Activated CD4-positive, CD25-positive, alpha-beta regulatory T cell treated with anti-CD3 and anti-CD28 coated beads, Interleukin-2, amount 50 U/mL, for 72 hours (primary cell): ENCODE results near the gene MAN1A2.

Source experiments
- DNase-seq: peaks from one replicate; pipeline ENCODE4 v3.0.0; 2021

Gene MAN1A2

DNA sequence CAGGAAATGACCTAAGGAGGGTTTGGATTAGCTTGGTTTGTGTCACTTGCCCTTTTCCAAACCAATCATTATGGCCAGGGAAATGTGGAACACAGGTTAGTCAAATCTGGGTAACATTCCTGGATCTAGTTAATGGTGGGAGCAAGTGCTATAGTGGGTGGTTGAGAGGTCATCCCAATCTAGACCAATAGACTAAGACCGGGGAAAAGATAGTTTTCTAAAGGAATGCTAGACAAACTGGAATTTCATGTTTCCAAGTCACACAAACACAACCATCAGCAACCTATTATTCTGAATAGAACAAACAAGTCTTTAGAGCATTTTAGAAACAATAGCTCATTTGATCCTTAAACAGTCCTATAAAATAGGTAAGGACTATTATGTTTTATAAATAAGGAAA, 4.3 kb upstream of the MAN1A2 start:
- no peak for DNase-seq

DNA sequence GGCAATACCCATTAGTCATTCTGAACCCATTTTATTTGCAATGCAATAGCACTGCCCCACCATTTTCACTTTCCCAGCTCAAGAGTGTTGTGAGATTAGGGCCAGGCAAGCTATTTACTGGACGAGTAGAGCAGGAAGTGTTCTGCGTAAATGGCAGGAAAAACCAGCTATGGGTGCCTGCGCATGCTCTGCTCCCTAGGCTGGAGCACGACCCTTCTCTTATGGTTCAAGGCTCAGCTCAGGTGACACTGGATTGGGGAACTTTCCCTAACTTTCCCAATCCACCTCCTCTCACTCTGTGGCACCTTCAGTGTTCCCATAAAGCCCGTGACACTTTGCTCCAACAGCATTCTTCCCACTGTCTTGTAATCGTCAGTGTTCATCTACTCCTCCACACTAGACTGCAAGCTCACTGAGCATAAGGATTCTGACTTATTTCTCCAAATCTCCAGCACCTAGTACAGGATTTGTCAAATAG, 3.6 kb upstream of the MAN1A2 start:
- no peak for DNase-seq

DNA sequence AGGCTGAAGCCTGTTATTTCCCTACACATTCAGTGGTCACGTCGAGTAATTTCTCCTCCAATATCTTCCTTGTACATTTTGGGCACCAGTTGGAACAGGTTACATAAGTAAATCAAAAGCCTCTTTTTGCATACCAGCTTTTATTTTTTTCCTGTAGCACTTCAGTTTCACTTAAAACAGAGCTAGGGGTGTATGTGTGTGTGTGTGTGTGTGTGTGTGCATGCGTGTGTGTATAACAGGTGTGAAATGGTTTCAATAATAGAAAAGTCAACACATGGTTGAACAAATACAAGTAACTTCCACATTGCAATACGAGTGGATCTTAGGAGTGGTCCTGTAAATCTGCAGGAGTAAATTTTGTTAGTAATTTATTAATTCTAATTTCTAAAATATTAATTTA, 3.0 kb upstream of the MAN1A2 start:
- no peak for DNase-seq

DNA sequence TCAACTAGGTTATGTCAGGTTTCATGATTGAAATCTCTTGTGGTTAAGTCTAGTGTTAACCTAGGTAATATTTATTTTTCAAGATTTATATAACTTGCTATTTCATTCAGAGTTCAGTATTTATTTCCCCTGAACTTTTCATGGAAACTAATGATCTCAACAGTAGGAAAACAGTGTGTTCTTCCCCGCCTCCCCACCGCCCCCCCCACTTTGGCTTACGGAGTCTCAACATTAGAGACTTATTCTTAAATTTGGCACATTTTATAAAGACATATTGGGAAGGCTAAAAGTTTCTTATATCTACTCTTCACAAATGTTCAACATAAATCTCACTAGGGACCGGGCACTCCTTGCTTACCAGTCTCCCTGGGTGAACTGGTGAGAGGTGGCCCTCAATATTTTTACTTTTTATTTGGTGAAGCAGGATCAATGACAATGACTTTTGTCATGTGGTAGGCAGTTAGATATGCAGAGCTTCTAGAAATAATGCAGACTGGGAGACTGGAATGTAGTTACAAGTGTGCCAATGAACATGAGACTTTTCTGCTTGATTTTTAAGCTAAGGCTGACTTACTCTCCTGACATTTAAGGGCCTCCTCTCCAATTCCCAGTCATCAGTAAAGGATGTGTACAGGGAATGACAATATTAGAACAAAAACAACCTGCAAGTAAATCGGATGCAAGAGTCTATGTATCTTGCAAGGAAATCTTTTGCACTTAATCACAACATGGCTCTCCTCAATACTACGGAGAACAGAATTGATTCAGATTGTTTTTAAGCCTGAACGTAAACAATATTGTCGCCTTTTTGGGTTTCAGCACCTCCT, 1.7 kb upstream of the MAN1A2 start:
- no peak for DNase-seq

DNA sequence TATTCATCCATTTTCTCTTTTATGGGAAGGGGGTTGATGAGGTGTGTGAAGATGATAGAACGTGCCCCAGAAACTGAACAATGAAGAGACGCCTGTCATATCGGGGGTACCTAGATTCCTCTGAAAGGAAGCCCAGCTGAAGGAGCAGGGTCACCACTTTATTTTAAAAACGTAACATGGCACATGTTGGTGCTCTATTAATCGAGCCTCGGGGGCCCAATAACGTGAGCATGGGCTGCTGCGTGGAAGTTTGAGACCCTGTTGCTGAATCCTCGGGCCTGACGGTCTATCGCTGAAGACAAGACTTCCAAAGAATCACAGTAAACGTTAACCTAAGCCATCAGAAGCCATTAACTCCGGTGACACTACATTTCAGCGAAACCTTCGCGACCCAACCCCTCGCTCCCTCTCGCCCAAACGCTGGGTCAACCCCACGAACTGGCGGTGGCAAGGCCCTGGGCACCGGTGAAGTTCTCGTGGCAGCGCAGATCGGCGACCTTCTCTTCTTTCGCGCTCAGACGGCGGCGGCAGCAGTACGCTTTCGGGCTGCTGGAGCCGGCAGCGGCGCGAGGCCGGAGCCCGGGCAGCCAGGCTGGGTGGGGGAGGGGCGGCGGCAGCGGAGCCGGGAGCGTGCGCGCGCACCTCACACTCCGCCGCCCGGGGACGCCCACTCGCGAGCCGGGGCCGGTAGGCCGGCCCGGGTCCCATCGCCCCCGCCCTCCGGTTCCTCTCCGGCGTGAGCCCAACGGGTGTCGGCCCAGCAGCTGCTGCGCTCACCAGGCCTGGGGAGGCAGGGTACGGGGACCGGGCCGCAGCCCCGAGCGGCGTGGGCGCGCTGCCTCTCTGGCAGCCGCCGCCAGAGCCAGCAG, 838 bp upstream of the MAN1A2 start:
- DNase-seq: peak; percentile 87

DNA sequence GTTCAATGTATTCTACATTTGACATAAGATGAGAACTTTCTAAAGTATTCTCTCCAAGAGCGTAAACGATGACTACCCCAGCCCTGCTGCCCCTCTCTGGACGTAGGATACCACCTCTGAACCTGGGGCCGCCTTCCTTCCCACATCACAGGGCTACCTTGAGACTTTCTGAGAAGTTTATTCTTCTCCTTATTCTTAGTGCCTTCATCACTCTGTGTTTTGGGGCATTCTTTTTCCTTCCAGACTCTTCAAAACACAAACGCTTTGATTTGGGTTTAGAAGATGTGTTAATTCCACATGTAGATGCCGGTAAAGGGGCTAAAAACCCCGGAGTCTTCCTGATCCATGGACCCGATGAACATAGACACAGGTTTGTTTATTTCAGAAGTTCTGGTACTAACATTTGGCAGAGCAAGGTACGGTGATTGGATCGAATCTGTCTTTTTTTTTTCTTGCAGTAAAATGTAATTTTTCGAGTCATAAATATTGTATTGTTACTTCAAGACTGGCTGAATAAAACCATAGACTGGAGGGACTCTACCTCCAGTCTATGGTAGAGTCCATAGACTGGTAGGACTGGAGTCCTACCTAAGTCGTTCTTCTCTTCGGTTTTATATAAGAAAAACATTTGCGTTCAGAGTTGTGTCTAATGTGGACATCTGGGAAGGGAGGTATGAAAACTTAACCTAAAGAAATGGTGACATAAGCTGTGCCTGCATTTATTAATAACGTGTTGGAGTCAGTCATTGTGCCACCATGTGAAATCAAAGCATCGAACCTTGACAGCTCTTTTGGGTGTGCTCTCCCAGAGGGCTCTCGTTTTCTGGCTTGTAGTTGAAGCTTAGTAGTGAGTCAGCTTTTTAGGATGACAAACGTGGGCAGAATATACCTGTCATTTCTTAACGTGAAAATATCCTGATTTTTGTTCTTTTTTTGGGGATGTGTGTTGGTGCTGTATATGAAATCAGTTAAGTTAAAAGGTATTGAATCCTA, 1.2 kb downstream of the MAN1A2 start:
- no peak for DNase-seq

DNA sequence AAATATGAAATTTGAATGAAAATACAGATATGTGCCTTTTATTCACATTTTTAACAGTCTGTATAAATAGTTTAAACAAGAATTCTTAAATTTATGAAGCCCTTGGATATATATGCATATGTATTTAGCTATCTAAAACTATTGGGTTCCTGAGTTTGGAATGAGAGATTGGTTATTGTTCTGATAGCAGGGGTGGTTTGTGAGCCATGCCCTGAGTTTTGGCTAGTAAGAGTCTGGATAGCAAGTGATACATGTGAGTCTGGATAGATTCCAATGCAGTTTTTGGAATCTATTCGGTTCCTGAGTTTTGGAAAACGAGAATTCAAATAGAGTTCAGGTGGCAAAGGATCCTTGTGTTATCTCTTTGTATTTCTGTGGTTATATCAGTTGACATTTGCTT, 2.8 kb downstream of the MAN1A2 start:
- DNase-seq: no peak

DNA sequence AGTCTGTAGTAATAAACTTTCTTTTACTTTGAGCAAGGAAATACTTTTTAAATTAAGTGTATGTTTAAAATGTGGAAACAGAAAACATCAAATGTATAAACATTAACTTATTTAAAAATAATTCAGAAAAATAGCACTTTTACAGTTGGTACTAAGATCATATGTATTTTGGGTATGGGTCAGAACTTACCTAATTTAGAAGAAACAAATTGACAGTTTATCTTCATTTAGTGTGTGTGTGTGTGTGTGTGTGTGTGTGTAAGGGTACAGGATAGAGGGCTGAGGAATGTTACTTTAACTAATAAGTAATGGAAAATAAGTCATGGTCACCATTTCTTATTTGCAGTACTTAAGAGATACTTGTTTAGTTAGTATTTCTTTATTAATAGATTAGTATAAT, 3.3 kb downstream of the MAN1A2 start:
- no peak for DNase-seq

DNA sequence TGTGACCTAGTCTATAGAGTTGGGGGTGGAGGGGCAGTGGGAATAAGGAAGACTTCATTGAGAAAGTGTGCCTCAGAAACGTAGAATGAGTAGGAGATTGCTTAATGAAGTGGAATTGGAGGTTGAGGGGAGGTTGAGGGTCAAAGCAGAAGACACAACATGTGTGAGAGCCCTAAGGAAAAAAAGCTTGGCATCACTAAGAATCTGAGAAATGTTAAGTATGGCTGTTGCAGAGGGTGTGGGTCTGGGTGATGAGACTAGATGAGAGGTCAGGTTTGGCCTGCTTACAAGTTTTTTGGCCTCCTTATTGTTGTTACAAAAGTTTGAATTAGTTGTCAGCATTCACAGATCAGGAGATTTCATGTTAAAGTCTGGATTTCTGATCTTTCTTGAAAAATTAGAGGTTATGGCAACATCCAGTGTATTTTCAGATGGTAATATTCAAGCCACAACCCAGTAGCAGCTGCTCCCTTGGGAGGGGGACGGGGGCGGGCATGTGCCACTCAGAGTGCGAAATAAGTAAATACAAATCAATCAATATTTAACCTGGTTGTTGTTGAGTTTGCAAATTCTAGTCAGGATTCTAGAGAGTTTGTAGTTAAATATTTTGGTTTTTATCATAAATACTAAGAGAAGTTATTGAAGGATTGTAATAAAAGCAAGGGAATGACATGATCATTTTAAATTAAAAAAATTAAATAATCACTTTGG, 4.3 kb downstream of the MAN1A2 start:
- no peak for DNase-seq

DNA sequence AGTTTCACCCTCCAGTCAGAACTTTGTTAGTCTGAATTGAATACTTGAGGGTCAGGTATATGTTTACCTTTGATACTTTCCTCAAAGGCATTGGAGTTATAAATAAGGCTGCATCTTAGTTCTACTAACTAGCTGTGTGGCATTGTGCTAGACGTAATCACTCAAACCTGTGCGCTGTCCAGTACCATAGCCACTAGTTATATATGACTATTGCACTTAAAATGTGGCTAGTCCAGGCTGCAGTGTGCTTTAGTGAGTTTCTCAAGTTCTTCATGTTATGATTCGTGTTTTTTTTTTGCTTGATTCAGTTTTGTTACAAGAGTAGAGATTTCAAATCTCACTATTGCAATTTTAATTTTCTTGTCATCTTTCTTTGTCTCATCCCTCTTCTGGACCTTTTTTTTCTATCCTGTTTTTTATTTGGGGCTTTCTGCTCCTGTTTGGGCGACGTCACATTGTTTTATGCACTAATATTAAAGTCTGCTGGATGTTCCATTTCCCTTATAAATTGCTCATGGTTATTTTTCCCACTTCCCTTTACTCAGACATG, 5.7 kb downstream of the MAN1A2 start:
- no peak for DNase-seq

DNA sequence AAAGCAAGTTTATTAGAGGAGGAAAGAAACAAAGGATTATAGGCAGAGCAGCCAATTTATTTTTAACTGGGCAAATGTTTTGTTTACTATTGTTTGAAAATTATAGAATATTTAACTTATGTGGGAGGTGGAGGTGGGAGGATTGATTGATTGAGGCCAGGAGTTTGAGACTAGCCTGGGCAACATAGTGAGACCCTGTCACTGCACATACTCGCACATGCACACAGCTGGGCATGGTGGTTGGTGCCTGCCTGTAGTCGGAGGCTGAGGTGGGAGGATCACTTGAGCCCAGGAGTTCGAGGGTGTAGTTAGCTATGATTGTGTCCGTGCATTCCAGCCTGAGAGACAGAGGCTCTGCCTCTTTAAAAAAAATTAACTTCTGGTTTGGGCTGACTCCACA, 6.7 kb downstream of the MAN1A2 start:
- no peak for DNase-seq

DNA sequence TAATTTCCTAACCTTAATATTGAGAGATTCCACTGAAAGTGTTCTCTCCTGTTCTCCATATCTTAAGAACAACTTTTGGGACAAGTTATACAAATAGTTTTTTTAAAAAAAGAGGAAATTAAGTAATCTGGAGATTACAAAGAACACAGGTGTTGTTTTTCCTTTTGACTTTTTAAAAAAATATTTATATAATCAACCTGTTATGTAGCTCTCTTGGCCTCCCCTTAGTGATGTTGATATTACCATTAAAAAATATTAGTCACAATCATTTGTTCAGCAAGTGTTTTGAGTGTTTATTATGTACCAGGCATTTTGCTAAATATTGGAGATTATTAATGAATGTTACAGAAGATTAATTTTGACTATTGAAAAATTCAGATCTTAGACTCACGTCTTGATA, 8.1 kb downstream of the MAN1A2 start:
- DNase-seq: no peak

DNA sequence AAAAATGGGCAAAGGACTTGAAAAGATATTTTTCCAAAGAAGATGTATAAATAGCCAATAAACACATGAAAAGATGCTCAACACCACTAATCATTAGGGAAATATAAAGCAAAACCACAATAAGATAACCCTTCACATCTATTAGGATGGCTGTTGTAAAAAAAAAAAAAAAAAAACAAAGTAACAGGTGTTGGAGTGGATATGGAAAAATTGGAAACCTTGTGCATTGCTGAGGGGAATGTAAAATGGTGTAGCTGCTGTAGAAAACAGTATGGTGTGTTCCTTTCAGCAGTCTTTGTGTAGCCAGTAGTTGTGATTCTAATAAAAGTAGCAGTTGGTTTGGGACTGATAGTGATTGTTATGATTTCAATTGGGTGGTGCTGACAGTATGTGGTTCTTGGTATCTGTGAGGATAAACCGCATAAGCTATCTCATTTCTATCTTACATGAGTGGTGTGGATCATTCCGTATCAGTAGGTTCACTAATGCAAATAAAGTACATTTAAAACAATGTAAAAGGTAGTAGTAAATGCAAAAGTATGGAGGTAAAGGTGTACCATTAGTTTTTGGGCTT, 19.9 kb downstream of the MAN1A2 start:
- no peak for DNase-seq

DNA sequence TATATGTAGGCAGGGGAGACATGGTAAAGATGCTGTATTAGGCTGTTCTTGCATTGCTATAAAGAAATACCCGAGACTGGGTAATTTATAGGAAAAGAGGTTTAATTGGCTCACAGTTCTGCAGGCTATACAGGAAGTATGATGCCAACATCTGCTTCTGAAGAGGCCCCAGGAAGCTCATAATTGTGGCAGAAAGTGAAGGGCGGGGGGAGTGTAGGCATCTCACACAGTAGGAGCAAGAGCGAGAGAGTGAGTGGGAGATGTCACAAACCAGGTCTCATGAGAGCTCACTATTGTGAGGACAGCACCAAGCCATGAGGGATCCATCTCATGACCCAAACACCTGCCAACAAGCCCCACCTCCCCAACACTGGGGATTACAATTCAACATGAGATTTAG, 21.1 kb downstream of the MAN1A2 start:
- no peak for DNase-seq

DNA sequence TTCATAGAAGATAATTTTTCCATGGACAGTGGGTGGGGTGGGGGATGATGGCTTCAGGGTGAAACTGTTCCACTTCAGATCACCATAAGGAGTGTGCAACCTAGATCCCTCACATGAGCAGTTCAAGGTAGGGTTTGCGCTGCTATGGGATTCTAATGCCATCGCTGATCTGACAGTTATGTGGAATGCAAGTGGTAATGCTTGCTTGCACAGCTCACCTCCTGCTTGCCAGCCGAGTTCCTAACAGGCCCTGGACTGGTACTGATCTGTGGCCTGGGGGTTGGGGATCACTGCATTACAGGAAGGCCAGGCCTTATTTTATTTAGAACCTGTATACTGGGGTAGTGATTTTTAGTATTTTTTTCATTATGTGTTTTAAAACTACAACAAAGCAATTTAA, 22.0 kb downstream of the MAN1A2 start:
- DNase-seq: no peak

DNA sequence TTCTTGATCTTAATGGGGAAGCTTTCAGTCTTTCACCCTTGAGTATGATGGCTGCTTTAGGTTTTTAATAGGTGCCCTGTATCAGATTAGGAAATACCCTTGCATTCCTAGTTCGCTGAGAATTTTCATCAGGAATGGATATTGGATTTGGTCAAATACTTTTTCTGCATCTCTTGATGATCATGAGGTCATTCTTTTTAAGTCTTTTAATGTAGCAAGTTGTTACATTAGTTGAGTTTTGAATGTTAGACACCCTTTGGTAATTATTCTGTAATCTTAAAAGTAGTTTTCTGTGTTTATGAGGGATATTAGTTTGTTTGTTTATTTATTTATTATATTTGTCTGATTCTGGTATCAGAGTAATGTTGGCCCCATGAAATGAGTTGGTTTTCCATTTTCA, 22.5 kb downstream of the MAN1A2 start:
- no peak for DNase-seq

DNA sequence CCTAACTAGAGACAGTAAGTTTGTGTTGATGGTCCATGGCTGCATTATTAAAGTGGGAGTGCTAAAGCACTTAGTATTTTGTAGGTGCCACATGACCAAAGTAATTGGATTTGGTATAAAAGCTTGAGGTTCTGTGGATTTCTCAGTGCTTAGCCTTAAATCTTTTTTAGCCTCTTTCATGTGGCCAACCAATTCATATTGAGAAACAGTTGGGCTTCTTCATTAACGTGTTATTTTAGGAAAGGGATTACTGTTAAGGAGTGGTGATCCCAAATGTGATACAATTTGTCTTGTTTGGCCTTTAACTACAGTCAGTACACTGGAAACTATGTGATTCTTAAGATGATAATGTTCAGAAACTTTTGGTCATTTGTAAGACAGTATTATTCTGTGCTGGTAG, 25.5 kb downstream of the MAN1A2 start:
- no peak for DNase-seq

DNA sequence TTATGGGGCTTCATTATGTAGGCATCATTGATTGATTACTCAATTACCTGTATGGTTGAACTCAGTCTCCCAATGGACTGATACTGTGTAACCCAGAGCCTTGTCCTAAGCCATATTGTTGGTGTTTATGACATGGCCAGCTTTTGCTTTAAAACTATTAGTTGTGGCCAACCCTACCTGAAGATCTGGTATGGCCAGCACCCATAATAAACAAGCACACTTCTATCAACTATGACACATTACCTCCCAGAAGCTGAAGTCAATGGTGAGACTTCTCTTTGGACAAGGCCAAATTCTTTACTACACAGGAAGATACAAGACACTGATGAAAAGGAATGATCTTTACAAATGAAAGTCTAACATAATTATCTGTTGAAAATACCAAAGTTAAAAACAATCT, 28.8 kb downstream of the MAN1A2 start:
- no peak for DNase-seq

DNA sequence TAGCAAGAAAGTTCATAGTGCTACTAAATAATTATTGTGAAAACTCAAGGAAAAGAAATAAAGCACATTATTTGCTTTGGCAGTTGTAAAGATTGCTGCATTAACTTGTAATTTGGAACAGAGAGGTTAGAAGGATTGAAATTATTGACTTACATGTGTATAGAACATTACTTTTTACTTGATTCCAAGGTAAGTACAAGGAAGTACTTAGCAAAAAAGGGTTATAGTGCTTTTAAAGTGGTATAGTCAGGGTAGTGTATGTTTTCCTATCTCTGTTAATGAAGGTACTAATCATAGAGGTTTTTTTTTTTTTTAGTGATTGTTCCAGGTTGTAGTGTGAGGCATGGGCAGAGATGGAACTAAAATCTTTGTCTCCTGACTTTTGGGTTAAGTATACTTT, 29.4 kb downstream of the MAN1A2 start:
- no peak for DNase-seq

DNA sequence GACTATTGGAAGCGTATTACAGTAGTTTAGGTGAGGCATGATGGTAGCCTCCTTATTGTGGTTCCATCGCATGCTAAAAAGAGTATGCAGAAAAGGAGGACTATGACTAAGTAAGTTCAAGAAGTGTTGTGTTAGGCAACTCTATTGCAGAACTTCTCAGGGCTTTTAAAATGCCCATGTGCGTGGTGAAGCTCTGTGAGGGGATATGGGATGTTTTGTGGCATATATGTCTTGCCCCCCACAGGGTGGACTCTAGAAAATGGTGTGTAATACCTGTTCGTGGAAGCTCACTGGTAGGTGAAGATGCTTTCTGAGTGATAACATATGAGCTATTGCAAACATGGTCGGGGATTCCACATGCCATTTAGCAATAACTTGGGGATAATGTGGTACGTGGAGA, 31.7 kb downstream of the MAN1A2 start:
- no peak for DNase-seq

DNA sequence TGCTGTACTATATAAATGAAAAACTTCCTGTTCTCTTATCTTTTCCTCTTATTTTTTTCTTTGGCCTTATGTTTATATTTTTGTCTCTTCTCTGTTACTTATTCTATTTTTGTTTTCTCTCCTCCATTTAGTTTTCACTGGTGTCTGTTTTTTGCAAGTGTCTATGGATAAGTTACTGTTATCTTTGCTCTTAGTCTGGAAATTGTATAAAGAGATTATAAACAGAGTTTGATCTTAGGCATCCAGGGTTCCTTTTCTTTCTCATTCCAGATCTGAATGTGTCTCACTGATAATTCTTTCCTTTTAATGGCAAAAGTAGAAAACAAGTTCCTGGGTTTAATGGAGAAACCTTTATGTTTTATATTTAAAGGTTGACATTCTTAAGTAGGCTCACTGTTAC, 34.5 kb downstream of the MAN1A2 start:
- no peak for DNase-seq

DNA sequence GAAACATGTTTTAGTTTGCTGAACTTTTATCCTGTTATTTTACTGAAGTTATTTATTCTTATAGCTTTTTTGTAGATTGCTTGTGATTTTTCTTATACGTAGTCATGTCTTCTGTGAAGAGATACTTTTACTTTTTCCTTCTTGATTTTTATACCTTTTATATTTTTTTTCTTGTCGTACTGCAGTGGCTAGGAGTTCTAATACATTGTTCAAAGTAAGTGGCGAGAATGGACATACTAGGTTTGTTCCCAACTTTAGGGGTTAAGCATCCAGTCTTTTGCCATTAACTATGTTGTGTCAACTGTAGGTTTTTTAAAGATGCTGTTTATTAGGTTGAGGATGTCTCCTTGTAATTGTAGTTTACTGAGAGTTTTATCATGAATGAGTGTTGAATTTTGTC, 36.3 kb downstream of the MAN1A2 start:
- no peak for DNase-seq
